GM13977 (cell line): ENCODE measurements around the gene PLOD3.

Experiments
- DNase-seq: peaks from one replicate; pipeline ENCODE4 v3.0.0; 2012; ENCODE audit warnings: low spot score
- CTCF ChIP-seq: IDR thresholded peaks from 2 replicates; pipeline ENCODE4 v1.5.1; 2012; ENCODE audit warnings: mild to moderate bottlenecking, control low read depth; ENCODE audit not compliant: insufficient read depth; ENCODE audit errors: extremely low read depth, missing control alignments
- in situ Hi-C: fragments of 300-500 bp; cut with MboI; formaldehyde crosslinking; loops from one replicate; pipeline ENCODE4 v1.12.0; 2022; ENCODE audit warnings: low sequenced_read_pairs, low pct_unique_long_range_greater_than_20kb, mixed read lengths, inconsistent platforms; ENCODE audit not compliant: unreplicated experiment

Gene PLOD3

GRCh38 chr7:101241443-101242349 lies 24.3 kb upstream of the PLOD3 start:
- DNase-seq: no peak
- in situ Hi-C loops: no loop called here
- TF ChIP-seq CTCF: no peak

- no peak for TF ChIP-seq CTCF
- in situ Hi-C loops: no loop called here
- no peak for DNase-seq
Measured at GRCh38 chr7:101241015-101241363, 23.6 kb upstream of the PLOD3 start.

GRCh38 chr7:101240226-101241014 lies 23.0 kb upstream of the PLOD3 start:
- no peak for DNase-seq
- no peak for TF ChIP-seq CTCF
- in situ Hi-C loops: no loop called here

GRCh38 chr7:101239951-101240220 lies 22.5 kb upstream of the PLOD3 start:
- DNase-seq: no peak
- no peak for TF ChIP-seq CTCF
- in situ Hi-C loops: no loop called here

- DNase-seq: no peak
- no peak for TF ChIP-seq CTCF
- in situ Hi-C loops: no loop called here
Measured at GRCh38 chr7:101239191-101239950, 22.0 kb upstream of the PLOD3 start.
